Activated CD4-positive, alpha-beta T cell treated with anti-CD3 and anti-CD28 coated beads, Interleukin-2, amount 10 ng/mL, durations not matched to agents 24 days and 14 days (primary cell): ENCODE measurements around the gene MTRR. TPM values are rescaled to one million over a fixed set of nuclear protein-coding genes. Genes with fewer than 3 reads are reported as not detected.

Experiments used
- DNase-seq: peaks from one replicate; pipeline ENCODE4 v3.0.0; 2022
- H3K27ac Mint-ChIP-seq: one replicate; pipeline ENCODE4 v1.8.0; 2022; ENCODE audit warnings: mild to moderate bottlenecking, mixed read lengths
- H3K27me3 Mint-ChIP-seq: one replicate; pipeline ENCODE4 v1.8.0; 2022; ENCODE audit warnings: mixed read lengths
- H3K36me3 Mint-ChIP-seq: one replicate; pipeline ENCODE4 v1.8.0; 2022; ENCODE audit warnings: low read depth, mild to moderate bottlenecking, mixed read lengths
- H3K4me1 Mint-ChIP-seq: one replicate; pipeline ENCODE4 v1.8.0; 2021; ENCODE audit warnings: mixed read lengths
- H3K4me3 Mint-ChIP-seq: one replicate; pipeline ENCODE4 v1.8.0; 2022; ENCODE audit warnings: mild to moderate bottlenecking, moderate library complexity, mixed read lengths
- H3K9me3 Mint-ChIP-seq: one replicate; pipeline ENCODE4 v1.8.0; 2021; ENCODE audit warnings: mixed read lengths
- intact Hi-C: fragments of 100-400 bp; cut with micrococcal nuclease; formaldehyde crosslinking; loops from one replicate; pipeline ENCODE4 v1.15.1; 2023
- total RNA-seq: library from RNA; stranded (reverse); gene quantifications from 2 replicates; pipeline ENCODE4 v1.2.3, GENCODE V29; 2022

Gene MTRR
- total RNA-seq, 1 donor from 2014 or later = 64.4 TPM

DNA sequence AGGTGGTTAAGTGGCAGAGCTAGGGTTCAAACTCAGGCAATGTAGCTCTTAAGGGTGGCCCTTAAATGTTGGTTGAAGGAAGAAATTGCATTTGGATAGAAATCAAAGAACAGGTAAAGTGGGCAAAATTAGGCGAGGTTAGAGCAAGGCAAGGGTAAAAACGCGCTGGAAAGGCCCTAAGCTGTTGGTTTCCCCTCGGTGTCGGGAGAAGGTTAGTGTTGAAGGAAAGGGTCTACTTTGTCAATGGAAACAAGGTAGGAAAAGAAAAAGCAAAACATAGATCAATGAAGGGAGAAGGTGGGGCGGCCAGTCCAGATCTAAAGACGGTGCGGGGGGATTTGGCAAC is 548 bp upstream of the MTRR start:
- H3K4me1 Mint-ChIP-seq = peaks cover 59% of the 10 kb centered on the region
- no peak for DNase-seq

GRCh38 chr5:7869474-7870136 is 657 bp downstream of the MTRR start:
- peak; percentile 82 for DNase-seq
- Mint-ChIP-seq H3K27ac (peak overlapping the region; percentile 86), H3K4me3 (peak overlapping the region; percentile 99), H3K36me3 (peaks cover 49% of the 10 kb centered on the region), H3K9me3 (no peaks in the 10 kb centered on the region), H3K4me1 (peaks cover 66% of the 10 kb centered on the region), H3K27me3 (no peaks in the 10 kb centered on the region)
- intact Hi-C loops = loop anchor here (1.0 to 10.0 kb wide), 4 partner anchors 9 to 1495 kb away; partner anchors contain the start of genes MED10 and TENT4A

More for the DNA sequence above, 548 bp upstream of the MTRR start:
- Mint-ChIP-seq H3K27ac (peak overlapping the region; percentile 92), H3K27me3 (no peaks in the 10 kb centered on the region), H3K9me3 (no peaks in the 10 kb centered on the region), H3K4me3 (peak overlapping the region; percentile 99), H3K36me3 (peaks cover 44% of the 10 kb centered on the region)
- intact Hi-C loops = loop anchor here (1.0 to 5.0 kb wide), 2 partner anchors 10 to 1156 kb away; partner anchors contain the start of gene TENT4A

- Mint-ChIP-seq H3K9me3 (no peaks in the 10 kb centered on the region), H3K27ac (peak overlapping the region; percentile 14), H3K36me3 (peaks cover 52% of the 10 kb centered on the region), H3K27me3 (no peaks in the 10 kb centered on the region), H3K4me1 (peaks cover 60% of the 10 kb centered on the region), H3K4me3 (peak overlapping the region; percentile 39)
- intact Hi-C loops = loop anchor here (10.0 kb wide), 1 partner anchor 1497 kb away; the partner anchor contains the start of gene MED10
- no peak for DNase-seq
These were observed 2.7 kb downstream of the MTRR start for GRCh38 chr5:7871653-7872052.

DNA sequence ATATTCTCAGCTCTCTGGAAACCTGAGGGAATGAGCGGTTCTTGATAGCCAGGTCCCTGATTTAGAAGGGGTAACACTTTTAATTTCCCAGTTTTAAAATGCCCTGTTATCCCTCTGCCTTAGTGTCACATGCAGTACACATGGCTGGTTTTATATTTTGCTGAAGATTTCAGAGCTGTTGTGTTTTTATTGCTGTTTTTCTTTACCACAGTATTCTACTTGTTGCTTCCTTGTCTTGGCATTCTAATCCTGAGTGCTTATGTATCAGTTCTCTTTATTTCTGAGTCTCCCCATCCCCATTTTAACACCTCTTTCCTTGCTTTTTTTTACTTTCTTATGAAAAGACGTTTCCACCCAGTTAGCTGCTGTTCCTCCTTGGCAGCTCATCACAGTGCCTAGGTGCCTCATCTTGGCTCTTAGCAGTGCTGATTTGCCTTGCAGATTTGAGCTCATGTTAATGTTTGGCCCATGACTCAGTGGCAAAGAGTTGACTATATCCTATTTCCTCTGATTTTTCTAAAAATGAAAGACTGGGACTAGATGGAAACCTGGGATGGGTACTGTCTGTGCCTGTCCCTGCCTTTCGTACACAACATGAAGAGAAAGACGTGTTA is 3.7 kb downstream of the MTRR start:
- Mint-ChIP-seq H3K4me3 (peak overlapping the region; percentile 44), H3K9me3 (no peaks in the 10 kb centered on the region), H3K36me3 (peaks cover 58% of the 10 kb centered on the region), H3K27me3 (no peaks in the 10 kb centered on the region), H3K27ac (peak overlapping the region; percentile 50), H3K4me1 (peaks cover 58% of the 10 kb centered on the region)
- intact Hi-C loops = loop anchor here (10.0 kb wide), 1 partner anchor 1498 kb away; the partner anchor contains the start of gene MED10
- DNase-seq = no peak

DNA sequence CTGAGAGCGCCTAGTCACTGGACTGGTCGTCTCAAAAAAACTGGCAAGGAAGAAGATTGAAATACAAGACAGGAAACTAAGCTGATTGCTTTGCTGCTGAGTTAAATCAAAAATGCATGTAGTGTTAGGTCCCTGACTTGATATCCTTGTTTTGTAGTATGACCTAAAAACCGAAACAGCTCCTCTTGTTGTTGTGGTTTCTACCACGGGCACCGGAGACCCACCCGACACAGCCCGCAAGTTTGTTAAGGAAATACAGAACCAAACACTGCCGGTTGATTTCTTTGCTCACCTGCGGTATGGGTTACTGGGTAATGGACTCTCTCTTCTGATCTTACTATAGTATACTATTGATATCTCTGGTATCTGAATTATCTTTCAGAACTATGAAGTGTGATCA is 4.3 kb downstream of the MTRR start:
- no peaks in the 10 kb centered on the region for H3K9me3 Mint-ChIP-seq
- H3K4me1 Mint-ChIP-seq = peaks cover 60% of the 10 kb centered on the region
- H3K27me3 Mint-ChIP-seq = no peaks in the 10 kb centered on the region
- intact Hi-C loops = loop anchor here (10.0 kb wide), 1 partner anchor 1498 kb away; the partner anchor contains the start of gene MED10
- peak; percentile 78 for DNase-seq
- peaks cover 62% of the 10 kb centered on the region for H3K36me3 Mint-ChIP-seq
- peak overlapping the region; percentile 58 for H3K27ac Mint-ChIP-seq
- H3K4me3 Mint-ChIP-seq = peak overlapping the region; percentile 44

DNA sequence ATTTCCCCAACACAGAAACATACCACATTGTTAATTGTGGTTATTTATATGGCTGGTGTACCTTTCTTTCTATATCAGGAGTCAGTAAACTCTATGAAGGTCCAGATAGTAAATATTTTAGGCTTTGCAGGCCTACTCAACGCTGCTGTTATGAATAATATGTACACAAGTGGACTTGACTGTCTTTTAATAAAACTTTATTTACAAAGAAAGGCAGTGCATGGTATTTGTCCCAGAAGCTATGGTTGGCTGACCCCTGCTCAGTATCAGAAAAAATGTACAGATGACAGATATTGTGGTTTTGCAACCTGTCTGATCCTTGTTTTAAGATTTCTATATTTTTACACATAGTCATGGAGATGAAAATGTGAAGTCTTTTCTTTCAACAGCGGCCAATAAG is 5.7 kb downstream of the MTRR start:
- Mint-ChIP-seq H3K27ac (no peak overlapping the region), H3K36me3 (peaks cover 67% of the 10 kb centered on the region), H3K27me3 (no peaks in the 10 kb centered on the region), H3K4me3 (no peak overlapping the region), H3K4me1 (peaks cover 66% of the 10 kb centered on the region), H3K9me3 (no peaks in the 10 kb centered on the region)
- DNase-seq = no peak
- intact Hi-C loops = loop anchor here (10.0 kb wide), 1 partner anchor 1500 kb away; the partner anchor contains the start of gene MED10

GRCh38 chr5:7875151-7875550 is 6.2 kb downstream of the MTRR start:
- H3K9me3 Mint-ChIP-seq = no peaks in the 10 kb centered on the region
- DNase-seq = no peak
- no peak overlapping the region for H3K27ac Mint-ChIP-seq
- H3K27me3 Mint-ChIP-seq = no peaks in the 10 kb centered on the region
- H3K4me3 Mint-ChIP-seq = no peak overlapping the region
- intact Hi-C loops = loop anchor here (10.0 kb wide), 1 partner anchor 1500 kb away; the partner anchor contains the start of gene MED10
- peaks cover 63% of the 10 kb centered on the region for H3K4me1 Mint-ChIP-seq
- H3K36me3 Mint-ChIP-seq = peaks cover 66% of the 10 kb centered on the region

GRCh38 chr5:7876867-7877266 is 7.9 kb downstream of the MTRR start:
- Mint-ChIP-seq H3K27me3 (no peaks in the 10 kb centered on the region), H3K4me3 (peak overlapping the region; percentile 27), H3K4me1 (peaks cover 54% of the 10 kb centered on the region), H3K9me3 (no peaks in the 10 kb centered on the region), H3K27ac (no peak overlapping the region), H3K36me3 (peaks cover 69% of the 10 kb centered on the region)
- DNase-seq = no peak
- intact Hi-C loops = loop anchor here (10.0 kb wide), 1 partner anchor 1502 kb away; the partner anchor contains the start of gene MED10

DNA sequence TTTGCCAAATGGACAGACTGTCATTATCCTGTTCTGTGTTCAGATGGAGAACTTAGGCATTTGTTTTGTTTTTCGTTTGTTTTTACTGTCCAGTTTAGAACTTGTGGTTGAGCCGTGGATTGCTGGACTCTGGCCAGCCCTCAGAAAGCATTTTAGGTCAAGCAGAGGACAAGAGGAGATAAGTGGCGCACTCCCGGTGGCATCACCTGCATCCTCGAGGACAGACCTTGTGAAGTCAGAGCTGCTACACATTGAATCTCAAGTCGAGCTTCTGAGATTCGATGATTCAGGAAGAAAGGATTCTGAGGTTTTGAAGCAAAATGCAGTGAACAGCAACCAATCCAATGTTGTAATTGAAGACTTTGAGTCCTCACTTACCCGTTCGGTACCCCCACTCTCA is 8.9 kb downstream of the MTRR start:
- Mint-ChIP-seq H3K36me3 (peaks cover 70% of the 10 kb centered on the region), H3K27me3 (no peaks in the 10 kb centered on the region), H3K4me1 (peaks cover 46% of the 10 kb centered on the region), H3K4me3 (peak overlapping the region; percentile 41), H3K27ac (peak overlapping the region; percentile 63), H3K9me3 (no peaks in the 10 kb centered on the region)
- no peak for DNase-seq
- intact Hi-C loops = loop anchor here (1.0 to 10.0 kb wide), 5 partner anchors 9 to 1503 kb away; partner anchors contain the start of genes FASTKD3, MED10 and MTRR

DNA sequence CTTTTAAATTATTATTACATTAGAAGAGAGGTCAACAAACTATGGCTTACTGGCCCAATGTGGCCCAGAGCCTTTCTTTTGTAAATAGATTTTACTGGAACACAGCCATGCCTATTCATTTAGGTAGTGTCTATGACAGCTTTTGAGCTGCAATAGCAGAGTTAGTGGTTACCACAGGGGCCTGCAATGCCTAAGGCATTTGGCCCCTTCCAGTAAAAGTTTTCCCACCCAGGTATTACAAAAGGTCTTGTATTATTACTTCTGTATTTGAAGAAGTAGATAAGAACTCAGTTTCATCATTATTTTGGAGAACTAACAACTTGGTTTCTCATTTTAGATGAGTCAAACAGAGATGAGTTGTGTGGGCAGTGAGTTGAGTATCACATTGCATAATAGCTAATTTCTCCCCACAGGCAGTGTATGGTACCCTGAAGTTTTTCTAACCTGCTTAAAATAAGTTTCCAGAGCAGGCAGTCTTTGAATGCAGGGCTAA is 9.5 kb downstream of the MTRR start:
- peaks cover 40% of the 10 kb centered on the region for H3K4me1 Mint-ChIP-seq
- H3K9me3 Mint-ChIP-seq = no peaks in the 10 kb centered on the region
- H3K36me3 Mint-ChIP-seq = peaks cover 73% of the 10 kb centered on the region
- H3K27ac Mint-ChIP-seq = peak overlapping the region; percentile 72
- no peaks in the 10 kb centered on the region for H3K27me3 Mint-ChIP-seq
- DNase-seq = no peak
- peak overlapping the region; percentile 41 for H3K4me3 Mint-ChIP-seq
- intact Hi-C loops = loop anchor here (1.0 to 10.0 kb wide), 5 partner anchors 9 to 1504 kb away; partner anchors contain the start of genes FASTKD3, MED10 and MTRR

GRCh38 chr5:7881091-7881490 is 12.1 kb downstream of the MTRR start:
- Mint-ChIP-seq H3K27me3 (no peaks in the 10 kb centered on the region), H3K27ac (no peak overlapping the region), H3K4me3 (no peak overlapping the region), H3K36me3 (peaks cover 67% of the 10 kb centered on the region), H3K4me1 (peaks cover 32% of the 10 kb centered on the region), H3K9me3 (no peaks in the 10 kb centered on the region)
- intact Hi-C loops = no loop called here
- no peak for DNase-seq

DNA sequence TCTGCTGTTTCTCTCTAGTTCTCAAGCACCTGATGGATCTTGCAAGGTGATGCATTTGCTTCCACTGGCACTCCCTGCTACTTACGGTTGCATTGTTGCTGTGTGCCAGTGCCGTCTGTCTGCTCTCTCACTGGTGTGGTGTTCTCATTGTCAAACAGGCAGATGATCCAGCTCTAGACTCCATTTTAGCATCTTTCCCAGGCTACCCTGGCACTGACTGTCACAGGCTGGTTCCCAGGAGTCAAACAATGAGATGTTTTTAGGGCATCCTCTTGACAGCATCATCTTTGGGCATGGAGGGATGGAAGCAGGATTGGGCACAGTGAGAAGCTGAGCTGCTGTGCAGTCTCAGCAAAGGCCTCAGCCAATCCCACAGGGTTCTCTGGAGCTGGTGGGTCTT is 12.9 kb downstream of the MTRR start:
- no peaks in the 10 kb centered on the region for H3K9me3 Mint-ChIP-seq
- no peak overlapping the region for H3K4me3 Mint-ChIP-seq
- peaks cover 67% of the 10 kb centered on the region for H3K36me3 Mint-ChIP-seq
- peaks cover 25% of the 10 kb centered on the region for H3K4me1 Mint-ChIP-seq
- DNase-seq = no peak
- H3K27me3 Mint-ChIP-seq = no peaks in the 10 kb centered on the region
- intact Hi-C loops = no loop called here
- H3K27ac Mint-ChIP-seq = no peak overlapping the region

DNA sequence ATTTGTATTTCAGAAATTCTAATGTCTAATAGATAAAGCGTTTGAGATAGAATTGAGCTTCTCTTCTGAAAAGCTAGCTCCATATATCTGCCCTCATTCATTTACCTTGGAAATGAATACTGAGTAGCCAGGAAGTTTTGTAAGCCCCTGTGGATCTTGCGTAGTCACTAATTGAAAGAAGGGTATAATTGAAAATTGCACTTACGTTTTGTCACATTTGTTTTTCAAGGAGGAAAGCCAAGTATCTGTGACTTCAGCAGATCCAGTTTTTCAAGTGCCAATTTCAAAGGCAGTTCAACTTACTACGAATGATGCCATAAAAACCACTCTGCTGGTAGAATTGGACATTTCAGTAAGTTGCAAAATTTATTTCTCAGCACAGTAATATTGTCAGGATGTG is 14.0 kb downstream of the MTRR start:
- intact Hi-C loops = no loop called here
- Mint-ChIP-seq H3K4me1 (peaks cover 22% of the 10 kb centered on the region), H3K36me3 (peaks cover 65% of the 10 kb centered on the region), H3K27me3 (no peaks in the 10 kb centered on the region), H3K27ac (no peak overlapping the region), H3K4me3 (no peak overlapping the region), H3K9me3 (no peaks in the 10 kb centered on the region)
- DNase-seq = no peak
